GM13977 (cell line): Measurements from ENCODE around the gene OR2A14.
"Not testable (repeated sequence)": the region's sequence is repeated elsewhere in the genome, so short reads cannot be mapped to it uniquely, and the experiment has no call there.

Experiments
- DNase-seq: peaks from one replicate; pipeline ENCODE4 v3.0.0; 2012; ENCODE audit warnings: low spot score
- CTCF ChIP-seq: IDR thresholded peaks from 2 replicates; pipeline ENCODE4 v1.5.1; 2012; ENCODE audit warnings: mild to moderate bottlenecking, control low read depth; ENCODE audit not compliant: insufficient read depth; ENCODE audit errors: extremely low read depth, missing control alignments
- in situ Hi-C: fragments of 300-500 bp; cut with MboI; formaldehyde crosslinking; loops from one replicate; pipeline ENCODE4 v1.12.0; 2022; ENCODE audit warnings: low sequenced_read_pairs, low pct_unique_long_range_greater_than_20kb, mixed read lengths, inconsistent platforms; ENCODE audit not compliant: unreplicated experiment

OR2A14 gene

GRCh38 chr7:144137501-144137900 is 14.5 kb downstream of the OR2A14 start:
- no peak for DNase-seq

GRCh38 chr7:144142187-144142586 is 19.2 kb downstream of the OR2A14 start:
- no peak for TF ChIP-seq CTCF
- in situ Hi-C loops, result no loop called here
- no peak for DNase-seq

More at GRCh38 chr7:144137501-144137900, 14.5 kb downstream of the OR2A14 start:
- no peak for TF ChIP-seq CTCF
- in situ Hi-C loops, result no loop called here

GRCh38 chr7:144144426-144144825 is 21.4 kb downstream of the OR2A14 start:
- TF ChIP-seq CTCF, result no peak
- in situ Hi-C loops, result no loop called here
- DNase-seq, result no peak

GRCh38 chr7:144148224-144148827 is 25.4 kb downstream of the OR2A14 start:
- in situ Hi-C loops, result no loop called here
- TF ChIP-seq CTCF, result no peak
- no peak for DNase-seq

GRCh38 chr7:144158861-144159260 is 35.9 kb downstream of the OR2A14 start:
- DNase-seq, result no peak
- in situ Hi-C loops, result no loop called here
- no peak for TF ChIP-seq CTCF

GRCh38 chr7:144164784-144165183 is 41.8 kb downstream of the OR2A14 start:
- in situ Hi-C loops, result no loop called here
- no peak for TF ChIP-seq CTCF
- DNase-seq, result no peak

- in situ Hi-C loops, DNase-seq: not testable (repeated sequence)
These were observed 48.8 kb downstream of the OR2A14 start for GRCh38 chr7:144171594-144172350.
